ENCODE measurements around the gene KCNK3. TPM values are rescaled to one million over a fixed set of nuclear protein-coding genes. Genes with fewer than 3 reads are reported as not detected.

The KCNK3 gene
- total RNA-seq (2022): not detected in 2 replicates
- not detected for Bru-seq, nascent RNA
- BruChase-seq, experiment 1, labeled RNA remaining after a 6-hour chase: percentile 3 among the genes with signal in this experiment
- not detected for BruChase-seq, experiment 2, labeled RNA remaining after a 2-hour chase
- long read RNA-seq: 0 reads

GRCh38 chr2:26692279-26692896 lies at the start of gene KCNK3:
TSS of gene KCNK3 (plus strand) at chr2:26692722. CDS start at chr2:26692876, 154 bp downstream.
- DNase-seq (ENCODE audit: unreplicated experiment): no peak
- H3K4me1 Mint-ChIP-seq (ENCODE audit: insufficient read depth, unreplicated experiment): peaks cover 11% of the 10 kb centered on the region
- H3K4me3 Mint-ChIP-seq (ENCODE audit: unreplicated experiment): no peak within 1 kb of the TSS
- intact Hi-C loops (cut with micrococcal nuclease): no loop called here
- BruUV-seq (replicated peaks): no TSS peak
- no peak within 1 kb of the TSS for H3K27ac Mint-ChIP-seq (ENCODE audit: low read depth, unreplicated experiment)
- no peaks in the 10 kb centered on the region for H3K36me3 Mint-ChIP-seq (ENCODE audit: insufficient read depth, unreplicated experiment)
- ChIA-PET POLR2A (no interaction called here), CTCF (no interaction called here)
- no peaks in the 10 kb centered on the region for H3K9me3 Mint-ChIP-seq (ENCODE audit: unreplicated experiment)
- TF ChIP-seq, protein P1, sequence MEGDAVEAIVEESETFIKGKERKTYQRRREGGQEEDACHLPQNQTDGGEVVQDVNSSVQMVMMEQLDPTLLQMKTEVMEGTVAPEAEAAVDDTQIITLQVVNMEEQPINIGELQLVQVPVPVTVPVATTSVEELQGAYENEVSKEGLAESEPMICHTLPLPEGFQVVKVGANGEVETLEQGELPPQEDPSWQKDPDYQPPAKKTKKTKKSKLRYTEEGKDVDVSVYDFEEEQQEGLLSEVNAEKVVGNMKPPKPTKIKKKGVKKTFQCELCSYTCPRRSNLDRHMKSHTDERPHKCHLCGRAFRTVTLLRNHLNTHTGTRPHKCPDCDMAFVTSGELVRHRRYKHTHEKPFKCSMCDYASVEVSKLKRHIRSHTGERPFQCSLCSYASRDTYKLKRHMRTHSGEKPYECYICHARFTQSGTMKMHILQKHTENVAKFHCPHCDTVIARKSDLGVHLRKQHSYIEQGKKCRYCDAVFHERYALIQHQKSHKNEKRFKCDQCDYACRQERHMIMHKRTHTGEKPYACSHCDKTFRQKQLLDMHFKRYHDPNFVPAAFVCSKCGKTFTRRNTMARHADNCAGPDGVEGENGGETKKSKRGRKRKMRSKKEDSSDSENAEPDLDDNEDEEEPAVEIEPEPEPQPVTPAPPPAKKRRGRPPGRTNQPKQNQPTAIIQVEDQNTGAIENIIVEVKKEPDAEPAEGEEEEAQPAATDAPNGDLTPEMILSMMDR (IDR thresholded peaks at IDR 0.05; ENCODE audit: unreplicated experiment): no peak
- H3K27me3 Mint-ChIP-seq (ENCODE audit: insufficient read depth, unreplicated experiment): peaks cover 69% of the 10 kb centered on the region

- no peak for DNase-seq (ENCODE audit: unreplicated experiment)
- no TSS peak for BruUV-seq (replicated peaks)
- TF ChIP-seq, protein P1 (IDR thresholded peaks at IDR 0.05; ENCODE audit: unreplicated experiment): no peak
- intact Hi-C loops (cut with micrococcal nuclease): no loop called here
- no peak overlapping the region for H3K4me3 Mint-ChIP-seq (ENCODE audit: unreplicated experiment)
- peaks cover 60% of the 10 kb centered on the region for H3K27me3 Mint-ChIP-seq (ENCODE audit: insufficient read depth, unreplicated experiment)
- H3K36me3 Mint-ChIP-seq (ENCODE audit: insufficient read depth, unreplicated experiment): no peaks in the 10 kb centered on the region
- no peaks in the 10 kb centered on the region for H3K4me1 Mint-ChIP-seq (ENCODE audit: insufficient read depth, unreplicated experiment)
- no peaks in the 10 kb centered on the region for H3K9me3 Mint-ChIP-seq (ENCODE audit: unreplicated experiment)
- ChIA-PET CTCF (interaction anchor here (0.7 kb wide), 1 partner anchor 714 kb away, joined by 3 read pairs; no protein-coding TSS in a partner anchor), POLR2A (interaction anchor here (0.5 kb wide), 1 partner anchor 15 kb away, joined by 3 read pairs; no protein-coding TSS in a partner anchor)
- no peak overlapping the region for H3K27ac Mint-ChIP-seq (ENCODE audit: low read depth, unreplicated experiment)
Observed at GRCh38 chr2:26644188-26644835, 48.2 kb upstream of the KCNK3 start.

- POLR2A ChIA-PET: no interaction called here
- CTCF ChIA-PET: interaction anchor here (1.1 to 1.9 kb wide), 3 partner anchors 39 to 68 kb away, joined by 4 read pairs; no protein-coding TSS in a partner anchor
- Mint-ChIP-seq H3K4me1 (ENCODE audit: insufficient read depth, unreplicated experiment) (no peaks in the 10 kb centered on the region), H3K27ac (ENCODE audit: low read depth, unreplicated experiment) (no peak overlapping the region), H3K36me3 (ENCODE audit: insufficient read depth, unreplicated experiment) (no peaks in the 10 kb centered on the region), H3K4me3 (ENCODE audit: unreplicated experiment) (no peak overlapping the region), H3K9me3 (ENCODE audit: unreplicated experiment) (no peaks in the 10 kb centered on the region), H3K27me3 (ENCODE audit: insufficient read depth, unreplicated experiment) (peaks cover 69% of the 10 kb centered on the region)
- intact Hi-C loops (cut with micrococcal nuclease): no loop called here
- DNase-seq (ENCODE audit: unreplicated experiment): no peak
- no TSS peak for BruUV-seq (replicated peaks)
- TF ChIP-seq, protein P1 (IDR thresholded peaks at IDR 0.05; ENCODE audit: unreplicated experiment): no peak
Observed at GRCh38 chr2:26645762-26646161, 46.8 kb upstream of the KCNK3 start.

DNA sequence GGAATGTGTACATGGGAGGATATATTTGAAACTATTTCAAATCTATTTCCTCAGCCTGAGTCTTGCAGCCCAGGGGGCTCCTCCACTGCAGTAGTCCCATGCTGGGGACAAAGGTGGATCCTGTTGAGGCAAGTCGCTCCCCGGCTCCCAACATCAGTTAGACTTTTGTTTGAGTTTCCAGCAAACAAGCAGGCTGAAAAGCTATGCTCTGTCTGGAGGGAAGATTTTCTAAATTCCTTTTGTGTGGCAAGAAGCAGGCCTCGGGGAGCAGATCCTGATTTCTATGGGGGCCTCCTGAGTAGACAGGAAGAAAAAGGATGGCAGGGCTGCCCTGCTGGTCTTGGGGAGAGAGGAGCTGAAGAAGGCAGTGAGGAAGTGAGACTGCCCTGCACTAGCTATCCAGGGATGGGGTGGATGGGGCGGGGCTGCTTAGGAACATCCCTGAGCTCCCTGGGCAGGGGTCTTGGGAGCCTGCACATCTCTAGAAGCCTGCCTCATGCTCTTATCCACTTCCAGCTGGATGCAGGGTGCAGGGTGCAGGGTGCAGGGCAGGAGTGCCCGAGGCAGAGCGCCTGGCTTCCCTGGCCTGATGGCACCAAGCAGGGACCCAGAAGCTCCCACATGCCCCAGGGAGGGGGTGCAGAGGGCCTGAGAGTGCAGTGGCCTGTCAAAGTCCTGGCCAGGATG lies 45.4 kb upstream of the KCNK3 start:
- no peak overlapping the region for H3K27ac Mint-ChIP-seq (ENCODE audit: low read depth, unreplicated experiment)
- intact Hi-C loops (cut with micrococcal nuclease): no loop called here
- no peak overlapping the region for H3K4me3 Mint-ChIP-seq (ENCODE audit: unreplicated experiment)
- TF ChIP-seq, protein P1 (IDR thresholded peaks at IDR 0.05; ENCODE audit: unreplicated experiment): no peak
- no peaks in the 10 kb centered on the region for H3K4me1 Mint-ChIP-seq (ENCODE audit: insufficient read depth, unreplicated experiment)
- no peaks in the 10 kb centered on the region for H3K36me3 Mint-ChIP-seq (ENCODE audit: insufficient read depth, unreplicated experiment)
- CTCF ChIA-PET: interaction anchor here (1.4 to 1.9 kb wide), 2 partner anchors 42 to 69 kb away, joined by 4 read pairs; no protein-coding TSS in a partner anchor
- DNase-seq (ENCODE audit: unreplicated experiment): no peak
- peaks cover 74% of the 10 kb centered on the region for H3K27me3 Mint-ChIP-seq (ENCODE audit: insufficient read depth, unreplicated experiment)
- POLR2A ChIA-PET: no interaction called here
- no TSS peak for BruUV-seq (replicated peaks)
- H3K9me3 Mint-ChIP-seq (ENCODE audit: unreplicated experiment): no peaks in the 10 kb centered on the region

All from MCF 10A (cell line).